T47D (cell line): Measurements from ENCODE around the gene C2orf42.
"Not testable (repeated sequence)": the region's sequence is repeated elsewhere in the genome, so short reads cannot be mapped to it uniquely, and the experiment has no call there.

Experiments used
- DNase-seq, 2 experiments: peaks; one replicate each; pipeline versions ENCODE4 v3.0.0 to v3.0.0-alpha.2; 2011 to 2012; ENCODE audit warnings: low read depth in 1 of 2, low spot score in 1 of 2
- JUND ChIP-seq: IDR thresholded peaks from 2 replicates; pipeline ENCODE4 v1.6.1; 2012; ENCODE audit warnings: low read depth
- in situ Hi-C: cut with HindIII; loops from 2 replicates; pipeline ENCODE4 v1.10.0; 2016; ENCODE audit warnings: low sequenced_read_pairs, low pct_unique_long_range_greater_than_20kb

The C2orf42 gene

GRCh38 chr2:70118798-70119454, 71.9 kb downstream of the C2orf42 start:
- in situ Hi-C loops = no loop called here
- TF ChIP-seq JUND = no peak
- no peak for DNase-seq

GRCh38 chr2:70116936-70117552, 73.8 kb downstream of the C2orf42 start:
- TF ChIP-seq JUND = no peak
- no peak for DNase-seq
- in situ Hi-C loops = no loop called here

GRCh38 chr2:70115646-70116442, 75.0 kb downstream of the C2orf42 start:
- in situ Hi-C loops = no loop called here
- DNase-seq = no peak
- no peak for TF ChIP-seq JUND

- no peak for DNase-seq
Measured at GRCh38 chr2:70113359-70114070, 77.3 kb downstream of the C2orf42 start.

GRCh38 chr2:70111752-70112591, 78.8 kb downstream of the C2orf42 start:
- no peak for TF ChIP-seq JUND
- no peak for DNase-seq
- in situ Hi-C loops = no loop called here

More at GRCh38 chr2:70113359-70114070, 77.3 kb downstream of the C2orf42 start:
- TF ChIP-seq JUND = no peak
- in situ Hi-C loops = no loop called here

GRCh38 chr2:70110397-70110796, 80.4 kb downstream of the C2orf42 start:
- in situ Hi-C loops, DNase-seq: not testable (repeated sequence)

GRCh38 chr2:70106138-70106537, 84.7 kb downstream of the C2orf42 start:
- DNase-seq, in situ Hi-C loops: not testable (repeated sequence)

GRCh38 chr2:70104231-70105111, 86.3 kb downstream of the C2orf42 start:
- TF ChIP-seq JUND = no peak
- no peak for DNase-seq
- in situ Hi-C loops = no loop called here

- in situ Hi-C loops = no loop called here
- DNase-seq = no peak
- no peak for TF ChIP-seq JUND
Measured at GRCh38 chr2:70103531-70104061, 87.2 kb downstream of the C2orf42 start.

GRCh38 chr2:70102323-70102905, 88.4 kb downstream of the C2orf42 start:
- DNase-seq, in situ Hi-C loops: not testable (repeated sequence)

GRCh38 chr2:70101686-70102085, 89.1 kb downstream of the C2orf42 start:
- DNase-seq, in situ Hi-C loops: not testable (repeated sequence)
